ENCODE measurements around the gene TMEM184A.
A peak's percentile ranks its signal among the peaks of the same experiment; 100 is the strongest.

TMEM184A gene

DNA sequence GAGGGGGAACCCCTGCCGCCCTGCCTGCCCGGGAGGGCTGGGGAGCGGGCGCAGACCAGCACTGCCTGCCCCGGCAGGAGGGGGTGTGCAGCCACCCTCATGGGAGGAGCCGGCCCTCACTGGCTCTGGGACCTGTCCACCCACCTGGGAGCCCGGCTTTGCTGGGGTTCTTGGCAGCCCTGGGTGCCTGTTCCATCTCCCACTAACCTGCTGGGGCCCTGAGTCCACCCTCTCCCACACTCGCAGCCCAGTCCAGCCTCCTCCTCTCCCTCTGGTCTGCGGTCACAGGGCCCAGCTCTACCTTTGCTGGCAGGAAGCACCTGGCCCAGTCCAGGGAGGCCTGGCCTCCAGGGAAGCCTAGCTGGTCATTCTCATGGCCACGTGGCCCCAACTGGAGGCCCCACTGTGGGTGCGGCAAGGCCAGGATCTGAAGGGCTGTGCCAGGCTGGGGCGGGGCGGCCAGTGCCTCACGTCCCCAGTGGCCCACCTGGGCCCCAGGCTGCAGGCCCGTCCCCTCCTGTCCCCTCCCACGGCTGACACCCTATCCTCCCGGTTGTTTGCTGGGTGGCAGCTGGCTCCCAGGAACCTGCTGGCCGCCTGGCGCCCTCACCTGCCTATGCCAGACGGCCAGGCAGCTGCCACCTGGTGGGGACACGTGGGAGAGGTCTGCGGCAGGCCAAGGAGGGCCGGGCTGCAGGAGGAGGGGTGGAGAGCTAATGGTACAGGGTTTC is at the start of gene TMEM184A:
Gene TMEM184A (minus strand): TSS at position 393 of the 731 bp plus-strand sequence. CDS start 721 bp downstream, outside the sequence.
- DNase-seq: peak; percentile 98 to 99

DNA sequence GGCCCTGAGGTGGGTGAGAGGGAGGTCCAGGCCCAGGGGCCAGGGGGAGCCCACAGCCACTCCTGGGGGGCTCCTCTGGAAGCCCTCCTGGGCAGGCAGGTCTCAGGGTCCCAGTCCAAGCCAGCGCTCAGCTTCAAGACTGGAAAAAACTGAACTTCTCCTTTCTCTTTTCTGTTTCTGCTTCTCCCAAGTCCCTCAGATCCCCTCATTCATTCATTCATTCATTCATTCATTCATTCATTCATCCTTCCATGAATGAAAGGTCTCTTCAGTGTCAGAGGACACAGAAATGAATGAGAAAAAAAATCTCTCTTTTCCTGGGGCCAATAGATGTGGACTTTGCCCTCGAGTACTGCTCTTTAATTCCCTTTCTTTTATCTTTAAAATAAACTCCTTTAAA is 48.4 kb upstream of the TMEM184A start:
- no peak for DNase-seq

- DNase-seq: no peak
Observed at GRCh38 chr7:1603346-1604225, 47.6 kb upstream of the TMEM184A start.

- DNase-seq: no peak
Observed at GRCh38 chr7:1602386-1602785, 46.4 kb upstream of the TMEM184A start.

DNA sequence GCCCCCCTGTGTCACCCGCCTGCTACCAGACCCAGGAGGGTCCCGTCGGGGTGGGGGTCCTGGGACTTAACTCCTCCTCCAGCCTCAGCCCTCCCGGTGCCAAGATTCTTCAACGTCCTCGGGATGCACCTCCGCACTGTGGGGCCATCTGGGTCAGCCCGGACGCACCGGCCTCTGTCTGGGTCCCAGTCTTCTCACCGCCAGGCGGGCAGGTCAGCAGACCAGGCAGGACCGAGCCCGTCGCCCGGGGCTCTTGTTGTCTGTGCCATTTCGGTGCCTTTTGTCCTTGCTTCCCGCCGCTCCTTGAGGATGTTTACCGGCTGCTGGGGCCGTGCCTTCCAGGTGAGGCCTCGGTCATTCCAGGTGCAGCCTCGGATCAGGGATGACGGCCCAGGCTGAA is 46.0 kb upstream of the TMEM184A start:
- DNase-seq: no peak

DNA sequence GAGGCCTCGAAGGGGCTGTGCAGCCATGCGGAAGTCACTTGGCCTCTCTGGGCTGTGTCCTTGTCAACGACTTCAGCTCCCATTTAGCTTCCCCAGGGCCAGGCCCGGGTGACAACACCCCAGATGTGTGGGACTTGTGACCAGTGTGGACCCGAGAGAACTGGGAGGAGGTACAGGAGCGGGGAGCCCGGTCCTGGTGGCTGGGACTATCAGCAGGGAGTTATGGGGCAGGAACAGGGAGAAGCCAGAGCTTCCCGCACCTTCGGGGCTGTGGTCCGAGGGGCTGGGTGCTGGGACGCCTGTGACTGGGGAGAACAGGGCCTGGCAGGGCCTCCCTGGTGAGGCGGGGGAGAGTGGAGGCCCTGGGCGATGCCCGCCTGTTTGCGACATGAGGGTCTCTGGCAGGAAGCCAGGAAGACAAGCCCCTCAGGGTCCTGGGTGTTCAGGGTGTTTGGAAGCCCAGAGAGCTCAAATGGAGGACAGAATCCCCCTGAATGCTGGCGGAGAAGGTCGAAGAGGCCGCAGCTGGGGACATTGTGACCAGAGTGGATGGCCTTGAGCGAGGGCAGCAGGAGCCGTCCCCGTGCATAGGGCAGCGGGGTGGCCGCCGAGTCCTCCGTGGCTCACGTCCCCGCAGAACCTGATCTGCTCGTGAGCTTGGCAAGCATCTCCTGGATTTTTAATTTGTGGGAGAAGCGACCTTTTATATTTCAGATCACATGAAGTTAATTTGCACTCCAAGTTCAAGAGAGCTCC is 43.8 kb upstream of the TMEM184A start:
- DNase-seq: no peak

DNA sequence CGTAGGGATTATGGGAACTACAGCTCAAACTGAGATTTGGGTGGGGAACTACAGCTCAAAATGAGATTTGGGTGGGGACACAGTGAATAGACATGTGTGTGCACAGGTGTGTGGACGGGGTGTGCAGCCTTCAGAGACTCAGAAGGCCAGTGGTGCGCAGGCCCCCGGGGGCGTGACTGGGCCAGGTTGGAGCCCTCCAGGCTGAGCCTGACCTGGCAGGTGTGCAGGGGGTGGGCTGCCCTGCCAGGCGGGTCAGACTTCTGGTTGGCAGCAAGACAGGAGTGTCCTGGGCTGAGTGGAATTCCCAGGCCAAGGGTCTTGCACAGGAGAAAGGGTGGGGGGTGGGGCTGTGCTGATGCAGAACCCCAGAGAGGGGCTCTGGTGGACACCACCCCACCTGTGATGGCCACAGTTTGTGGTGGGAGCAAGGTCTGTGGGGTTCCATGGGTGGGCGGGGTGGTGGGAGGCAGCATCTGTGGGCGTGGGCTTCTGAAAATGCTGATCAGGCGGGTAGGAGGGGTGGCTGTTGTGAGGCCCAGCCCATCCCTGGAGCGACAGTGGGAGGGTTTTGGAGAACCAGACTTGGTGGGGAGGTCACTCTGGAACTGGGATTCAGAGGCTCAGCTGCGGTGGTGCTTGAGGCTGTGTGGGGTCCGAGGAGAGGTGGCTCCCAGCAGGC is 43.1 kb upstream of the TMEM184A start:
- no peak for DNase-seq

DNA sequence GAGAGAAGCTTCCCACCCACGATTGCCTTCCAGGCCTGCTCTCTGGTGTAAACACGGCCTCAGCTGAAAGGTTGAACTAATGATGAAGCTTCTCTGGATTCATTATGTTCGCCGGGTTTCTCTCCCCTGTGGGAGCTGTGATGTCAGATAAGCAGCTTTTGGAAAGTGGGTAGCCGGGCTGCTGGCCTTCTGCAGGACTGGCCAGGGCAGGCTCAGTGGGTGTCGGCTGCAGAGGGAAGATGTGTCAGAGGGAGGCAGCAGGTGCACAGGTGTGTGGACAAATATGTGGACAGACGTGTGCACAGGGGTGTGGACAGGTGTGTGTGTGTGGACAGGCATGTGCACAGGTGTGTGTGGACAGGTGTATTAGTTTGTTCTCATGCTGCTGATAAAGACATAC is 42.3 kb upstream of the TMEM184A start:
- DNase-seq: no peak

DNA sequence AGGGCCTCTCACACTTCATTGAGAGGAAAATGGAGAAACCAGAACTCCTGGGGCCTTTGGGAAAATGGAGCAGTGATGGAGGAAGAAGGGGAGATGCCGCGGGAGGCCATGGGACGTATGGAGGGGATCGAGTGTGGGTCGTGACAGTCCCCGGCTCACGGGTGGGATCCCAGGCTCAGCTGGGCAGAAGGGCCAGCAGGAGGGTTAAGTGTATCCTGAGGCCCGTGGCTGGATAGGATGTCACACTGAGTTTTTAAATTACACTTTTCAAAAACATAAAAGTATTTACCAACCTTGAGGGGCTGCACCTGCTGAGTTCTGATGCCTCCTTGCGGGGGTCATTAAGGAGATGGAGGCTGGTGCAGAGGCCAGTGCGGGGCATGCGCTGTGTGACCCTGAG is 41.8 kb upstream of the TMEM184A start:
- DNase-seq: no peak

DNA sequence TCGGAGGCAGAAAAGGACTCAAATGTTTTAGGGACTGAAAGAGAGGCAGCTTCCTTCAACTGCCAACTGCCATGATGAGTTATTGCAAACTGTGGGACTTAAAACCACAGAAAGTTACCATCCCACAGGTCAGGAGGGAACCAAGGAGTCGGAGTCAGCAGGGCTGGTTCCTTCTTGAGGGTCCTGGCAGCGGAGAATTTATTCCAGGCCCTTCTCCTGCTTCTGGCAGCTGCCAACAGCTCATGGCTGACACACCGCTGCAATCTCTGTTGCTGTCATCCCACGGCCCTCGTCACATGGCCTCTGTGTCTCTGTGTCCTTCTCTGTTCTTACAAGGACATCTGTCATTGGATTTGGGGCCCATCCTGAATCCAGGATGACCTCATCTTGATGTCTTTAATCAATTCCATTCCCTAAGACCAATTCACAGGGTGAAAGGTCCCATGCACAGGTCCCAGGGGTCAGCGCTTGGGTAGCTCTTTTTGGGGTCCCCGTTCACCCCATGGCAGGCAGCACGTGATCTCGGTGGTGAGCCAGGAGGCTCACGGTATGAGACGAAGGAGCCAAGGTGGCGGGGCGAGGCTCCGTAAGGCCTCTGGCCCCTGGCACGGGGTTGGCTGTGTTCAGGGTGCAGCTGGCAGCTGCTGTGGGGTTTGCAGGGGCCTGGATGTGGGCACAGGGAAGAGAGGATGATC is 41.2 kb upstream of the TMEM184A start:
- no peak for DNase-seq

DNA sequence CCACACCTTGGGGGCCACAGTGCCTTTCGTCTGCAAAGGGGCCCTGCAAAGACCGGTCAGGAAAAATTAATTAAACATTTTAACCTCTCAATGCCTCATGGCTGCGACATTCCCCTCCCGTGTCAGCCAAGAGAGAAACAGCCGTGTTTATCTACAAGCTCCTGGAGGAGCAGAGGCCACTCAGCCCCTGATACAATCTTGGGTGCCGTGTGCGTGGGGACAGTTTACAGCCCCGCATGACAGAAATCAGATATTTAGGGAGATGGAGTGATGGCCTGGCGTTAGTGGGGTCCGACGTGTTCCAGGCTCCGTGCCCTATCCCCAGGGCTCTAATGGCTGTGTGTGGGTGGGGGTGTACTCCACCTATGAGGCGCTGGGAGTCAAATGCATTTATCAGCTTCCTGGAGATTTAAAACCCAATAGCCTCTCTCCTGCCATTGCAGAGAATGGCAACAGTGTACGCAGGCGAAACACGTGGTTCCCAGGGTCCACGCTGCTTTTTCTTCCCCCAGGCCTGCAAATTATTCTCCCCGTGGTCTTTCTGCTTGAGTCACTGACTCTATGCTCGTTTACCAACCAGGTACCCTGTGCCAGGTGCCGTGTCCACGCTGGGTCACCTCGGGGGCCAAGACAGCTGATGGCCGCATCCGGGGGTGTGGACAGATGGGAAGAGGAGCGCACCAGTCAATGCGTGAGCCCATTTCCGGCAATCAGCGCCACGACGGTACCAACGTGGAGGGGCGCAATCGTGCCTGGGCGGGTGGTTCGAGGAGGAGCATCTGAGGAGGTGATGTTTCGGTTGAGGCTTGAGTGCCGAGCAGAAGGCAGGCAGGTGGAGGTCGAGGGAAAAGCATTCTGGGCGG is 40.4 kb upstream of the TMEM184A start:
- no peak for DNase-seq

DNA sequence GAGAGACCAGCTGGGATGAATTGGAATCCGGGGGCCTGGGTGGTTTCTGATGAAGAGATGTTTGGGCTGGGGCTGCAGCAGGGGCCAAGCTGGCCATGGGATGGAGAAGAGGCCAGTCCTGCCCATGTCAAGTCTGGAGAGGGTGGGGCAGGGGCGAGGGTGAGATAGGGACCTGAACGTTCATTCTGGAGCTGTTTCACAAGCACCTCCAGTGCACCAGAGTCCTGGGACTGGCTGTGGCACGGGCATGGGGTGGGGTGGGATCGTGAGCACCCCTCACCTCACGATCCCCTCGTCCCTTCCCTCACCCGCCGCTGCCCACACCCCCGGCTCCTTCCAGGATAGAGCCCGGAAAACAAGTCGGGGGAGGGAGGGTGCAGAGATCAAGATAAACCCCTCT is 39.6 kb upstream of the TMEM184A start:
- no peak for DNase-seq

DNA sequence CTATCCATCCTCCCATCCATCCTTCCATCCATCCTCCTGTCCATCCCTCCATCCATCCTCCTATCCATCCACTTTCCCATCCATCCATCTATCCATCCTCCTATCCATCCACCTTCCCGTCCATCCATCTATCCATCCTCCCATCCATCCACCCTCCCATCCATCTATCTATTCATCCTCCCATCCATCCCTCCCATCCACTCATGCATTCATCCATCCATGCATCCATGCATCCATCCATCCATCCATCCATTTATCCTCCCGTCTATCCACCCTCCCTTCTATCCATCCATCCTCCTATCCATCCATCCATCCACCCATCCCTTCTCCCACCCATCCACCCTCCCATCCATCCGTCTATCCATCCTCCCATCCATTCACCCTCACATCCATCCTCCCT is 39.0 kb upstream of the TMEM184A start:
- DNase-seq: no peak

DNA sequence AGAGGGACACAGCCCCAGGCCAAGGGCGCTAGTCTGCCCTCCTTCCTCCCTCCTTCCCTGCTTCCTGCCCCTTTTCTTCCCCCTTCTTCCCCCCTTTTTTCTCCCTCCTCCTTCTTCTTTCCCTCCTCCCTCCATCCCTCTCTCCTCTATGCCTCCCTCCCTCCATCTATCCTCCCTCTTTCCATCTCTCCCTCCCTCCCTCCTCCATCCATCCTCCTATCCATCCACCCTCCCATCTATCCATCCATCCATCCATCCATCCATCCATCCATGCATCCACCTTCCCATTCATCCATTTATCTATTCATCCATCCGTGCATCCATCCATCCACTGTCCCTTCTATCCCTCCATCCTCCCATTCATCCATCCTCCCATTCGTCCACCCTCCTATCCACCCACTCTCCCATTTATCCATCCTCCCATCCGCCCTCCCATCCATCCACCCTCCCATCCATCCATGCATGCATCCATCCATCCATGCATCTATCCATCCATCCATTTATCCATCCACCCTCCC is 38.0 kb upstream of the TMEM184A start:
- no peak for DNase-seq

- DNase-seq: no peak
Observed at GRCh38 chr7:1593091-1593866, 37.3 kb upstream of the TMEM184A start.

- no peak for DNase-seq
Observed at GRCh38 chr7:1592299-1592871, 36.4 kb upstream of the TMEM184A start.

DNA sequence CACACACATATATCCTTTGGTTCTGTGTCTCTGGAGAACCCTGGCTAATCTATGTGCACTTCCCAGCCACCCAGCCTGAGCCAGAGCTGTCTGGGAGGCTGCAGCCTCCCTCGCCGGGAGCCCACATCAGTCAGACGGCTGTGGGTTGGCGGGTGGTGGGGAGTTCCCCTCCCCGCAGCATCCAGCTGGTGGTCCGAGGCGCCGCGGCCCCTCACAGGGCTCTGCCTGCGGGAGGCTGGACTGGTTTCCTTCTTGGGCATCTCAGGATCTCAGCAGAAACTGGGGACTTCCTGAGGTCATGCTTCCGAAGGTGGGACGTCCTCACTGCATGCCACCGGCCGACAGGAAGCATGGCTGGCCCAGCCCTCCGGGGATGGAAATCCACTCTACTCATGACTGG is 35.9 kb upstream of the TMEM184A start:
- no peak for DNase-seq

DNA sequence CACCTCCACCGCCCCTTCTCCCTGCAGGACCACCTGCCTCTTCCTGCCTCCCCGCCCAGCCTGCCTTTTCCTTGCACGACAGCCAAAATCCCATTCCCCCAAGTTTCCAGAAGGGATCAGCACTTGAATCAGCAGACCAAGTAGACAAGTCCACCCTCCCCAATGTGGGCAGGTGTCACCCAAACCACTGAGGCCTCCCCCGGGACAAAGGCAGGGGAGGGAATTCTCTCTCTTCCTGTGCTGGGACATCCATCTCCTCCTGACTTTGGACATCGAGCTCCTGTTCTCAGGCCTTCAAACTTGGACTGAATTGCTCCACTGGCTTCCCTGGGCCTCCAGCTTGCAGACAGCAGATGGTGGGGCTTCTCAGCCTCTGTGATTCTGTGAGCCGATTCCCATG is 35.4 kb upstream of the TMEM184A start:
- no peak for DNase-seq

GRCh38 chr7:1590887-1591286 is 34.9 kb upstream of the TMEM184A start:
- DNase-seq: no peak

DNA sequence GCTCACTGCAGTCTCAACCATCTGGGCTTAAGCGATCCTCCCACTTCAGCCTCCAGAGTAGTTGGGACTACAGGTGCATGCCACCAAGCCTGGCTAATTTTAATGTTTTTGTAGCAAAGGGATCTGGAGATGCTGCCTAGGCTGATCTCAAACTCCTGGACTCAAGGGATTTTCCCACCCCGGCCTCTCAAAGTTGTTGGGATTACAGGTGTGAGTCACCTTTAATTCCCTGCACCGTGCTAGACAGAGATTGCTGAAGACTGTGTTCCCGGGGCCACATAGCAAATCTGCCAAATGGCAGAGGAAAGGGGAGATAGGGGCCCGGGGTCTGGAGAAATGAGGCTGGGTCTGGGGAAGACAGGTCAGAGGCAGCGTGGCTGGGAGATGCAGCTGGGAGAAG is 34.5 kb upstream of the TMEM184A start:
- no peak for DNase-seq
